Mesenchymal stem cell (in vitro differentiated cells and primary cell): ENCODE measurements around the gene RCAN1.

ENCODE experiments used
- DNase-seq: peaks from one replicate; pipeline ENCODE4 v3.0.0-alpha.2; 2013
- H2AFZ ChIP-seq: one replicate; pipeline ENCODE4 v1.6.1; 2013; ENCODE audit warnings: low read depth, mild to moderate bottlenecking, control low read depth, inconsistent platforms, low read length, moderate library complexity
- H2AK5ac ChIP-seq: 2 replicates; pipeline ENCODE4 v1.6.1; 2013; ENCODE audit warnings: low read length, moderate library complexity, mild to moderate bottlenecking, inconsistent platforms; ENCODE audit not compliant: severe bottlenecking
- H2BK120ac ChIP-seq: one replicate; pipeline ENCODE4 v1.6.1; 2013; ENCODE audit warnings: low read depth, mild to moderate bottlenecking, inconsistent platforms, low read length, moderate library complexity
- H2BK12ac ChIP-seq, 2 experiments: one replicate each; pipeline ENCODE4 v1.6.1; 2013; ENCODE audit warnings: inconsistent platforms in 2 of 2, low read length in 2 of 2, mild to moderate bottlenecking in 2 of 2, moderate library complexity in 2 of 2, control low read depth in 1 of 2
- H2BK15ac ChIP-seq: one replicate; pipeline ENCODE4 v1.6.1; 2013; ENCODE audit warnings: mild to moderate bottlenecking, low read depth, inconsistent platforms; ENCODE audit not compliant: poor library complexity, severe bottlenecking
- H2BK5ac ChIP-seq: 2 replicates; pipeline ENCODE4 v1.6.1; 2013; ENCODE audit warnings: low read depth, mild to moderate bottlenecking, low read length, control low read depth, inconsistent platforms; ENCODE audit not compliant: poor library complexity, severe bottlenecking
- H3K14ac ChIP-seq, 2 experiments: one replicate each; pipeline ENCODE4 v1.6.1; 2013; ENCODE audit warnings: inconsistent platforms in 2 of 2, low read length in 2 of 2, control low read depth in 1 of 2, mild to moderate bottlenecking in 1 of 2, moderate library complexity in 1 of 2
- H3K18ac ChIP-seq, 2 experiments: one replicate each; pipeline ENCODE4 v1.6.1; 2013; ENCODE audit warnings: inconsistent platforms in 2 of 2, low read length in 2 of 2, control low read depth in 1 of 2, low read depth in 1 of 2, mild to moderate bottlenecking in 1 of 2
- H3K23ac ChIP-seq, 2 experiments: one replicate each; pipeline ENCODE4 v1.6.1; 2013; ENCODE audit warnings: inconsistent platforms in 2 of 2, low read length in 2 of 2, mild to moderate bottlenecking in 2 of 2, moderate library complexity in 2 of 2, control low read depth in 1 of 2
- H3K27ac ChIP-seq: 2 replicates; pipeline ENCODE4 v1.5.1; 2013; ENCODE audit warnings: mild to moderate bottlenecking, moderate library complexity, low read length, control low read depth, inconsistent platforms; ENCODE audit not compliant: poor library complexity, severe bottlenecking
- H3K27me3 ChIP-seq, 2 experiments: 2 replicates each; pipeline versions ENCODE4 v1.6.1 to v1.7.0; 2013; ENCODE audit warnings: low read length in 2 of 2, mild to moderate bottlenecking in 2 of 2, moderate library complexity in 2 of 2, control low read depth in 1 of 2, inconsistent platforms in 1 of 2; ENCODE audit not compliant: control insufficient read depth in 1 of 2, insufficient read depth in 1 of 2
- H3K36me3 ChIP-seq, 2 experiments: 2 replicates each; pipeline versions ENCODE4 v1.6.1 to v1.7.0; 2013; ENCODE audit warnings: low read length in 2 of 2, control low read depth in 1 of 2, inconsistent platforms in 1 of 2, low read depth in 1 of 2, mild to moderate bottlenecking in 1 of 2; ENCODE audit not compliant: insufficient read depth in 2 of 2, control insufficient read depth in 1 of 2
- H3K4ac ChIP-seq, 2 experiments: one replicate each; pipeline ENCODE4 v1.6.1; 2013; ENCODE audit warnings: inconsistent platforms in 2 of 2, low read length in 2 of 2, mild to moderate bottlenecking in 2 of 2, moderate library complexity in 2 of 2, control low read depth in 1 of 2, low read depth in 1 of 2
- H3K4me1 ChIP-seq: 2 replicates; pipeline ENCODE4 v1.6.1; 2013; ENCODE audit warnings: low read depth, low read length, control low read depth; ENCODE audit not compliant: control insufficient read depth, insufficient read depth
- H3K4me2 ChIP-seq: 2 replicates; pipeline ENCODE4 v1.6.1; 2013; ENCODE audit warnings: low read length, mild to moderate bottlenecking, inconsistent platforms; ENCODE audit not compliant: poor library complexity, severe bottlenecking
- H3K4me3 ChIP-seq, 2 experiments: 2 replicates each; pipeline versions ENCODE4 v1.5.1 to v1.7.0; 2013; ENCODE audit warnings: low read length in 2 of 2, mild to moderate bottlenecking in 2 of 2, control low read depth in 1 of 2, low read depth in 1 of 2; ENCODE audit not compliant: insufficient read depth in 1 of 2
- H3K79me1 ChIP-seq: replicated peaks from 2 replicates; pipeline ENCODE4 v1.6.1; 2013; ENCODE audit warnings: mild to moderate bottlenecking, control low read depth, low read length, inconsistent platforms; ENCODE audit not compliant: poor library complexity, severe bottlenecking
- H3K9ac ChIP-seq: 2 replicates; pipeline ENCODE4 v1.7.0; 2013; ENCODE audit warnings: mild to moderate bottlenecking, low read length, moderate library complexity
- H3K9me3 ChIP-seq: 2 replicates; pipeline ENCODE4 v1.7.0; 2013; ENCODE audit warnings: mild to moderate bottlenecking, low read length; ENCODE audit not compliant: control insufficient read depth
- H4K8ac ChIP-seq: one replicate; pipeline ENCODE4 v1.6.1; 2013; ENCODE audit warnings: inconsistent platforms, mild to moderate bottlenecking, low read length, moderate library complexity
- H4K91ac ChIP-seq: one replicate; pipeline ENCODE4 v1.6.1; 2013; ENCODE audit warnings: mild to moderate bottlenecking, low read length, inconsistent platforms
- WGBS: methylation state at CpG from one replicate; pipeline ENCODE4 v1.1.7; 2013; ENCODE audit warnings: mixed read lengths; 5-methylcytosine and 5-hydroxymethylcytosine counted together

Gene RCAN1

GRCh38 chr21:34552360-34553098, 62.4 kb downstream of the RCAN1 start:
- H2BK120ac ChIP-seq = no peak overlapping the region
- no peak overlapping the region for H3K23ac ChIP-seq
- peak overlapping the region in 1 of 2 experiments; percentile 69 for H3K4me3 ChIP-seq
- H2BK5ac ChIP-seq = peak overlapping the region; percentile 67
- 89% methylated on average over 6 of the region's 7 CpGs for WGBS
- H3K4ac ChIP-seq = no peak overlapping the region
- H3K79me1 ChIP-seq = peaks cover 12% of the 10 kb centered on the region
- H3K9me3 ChIP-seq = no peaks in the 10 kb centered on the region
- no peak overlapping the region for H2BK15ac ChIP-seq
- peak overlapping the region; percentile 92 for H3K9ac ChIP-seq
- peak overlapping the region; percentile 40 for H3K4me2 ChIP-seq
- no peak overlapping the region for H2AFZ ChIP-seq
- H3K27me3 ChIP-seq = no peaks in the 10 kb centered on the region
- H4K91ac ChIP-seq = no peak overlapping the region
- H2AK5ac ChIP-seq = peak overlapping the region; percentile 43
- peak overlapping the region; percentile 63 for H3K27ac ChIP-seq
- H2BK12ac ChIP-seq = no peak overlapping the region
- H3K4me1 ChIP-seq = peaks cover 4% of the 10 kb centered on the region
- H3K14ac ChIP-seq = no peak overlapping the region
- H4K8ac ChIP-seq = no peak overlapping the region
- DNase-seq = peak; percentile 19
- no peaks in the 10 kb centered on the region for H3K36me3 ChIP-seq
- no peak overlapping the region for H3K18ac ChIP-seq

GRCh38 chr21:34550182-34550799, 64.6 kb downstream of the RCAN1 start:
- Histone ChIP-seq H2AFZ (no peak overlapping the region), H2AK5ac (no peak overlapping the region), H3K4ac (no peak overlapping the region), H2BK12ac (no peak overlapping the region), H3K79me1 (peaks cover 14% of the 10 kb centered on the region), H2BK5ac (no peak overlapping the region), H3K27me3 (no peaks in the 10 kb centered on the region), H3K23ac (no peak overlapping the region), H3K27ac (no peak overlapping the region), H3K36me3 (no peaks in the 10 kb centered on the region), H3K4me1 (peaks cover 9% of the 10 kb centered on the region), H4K91ac (no peak overlapping the region), H3K4me3 (no peak overlapping the region), H4K8ac (no peak overlapping the region), H3K18ac (no peak overlapping the region), H3K4me2 (no peak overlapping the region), H3K9ac (no peak overlapping the region), H3K14ac (no peak overlapping the region), H2BK15ac (no peak overlapping the region), H2BK120ac (no peak overlapping the region), H3K9me3 (no peaks in the 10 kb centered on the region)
- DNase-seq = no peak
- WGBS = 94% methylated on average over 2 of the region's 2 CpGs

GRCh38 chr21:34548781-34549376, 66.0 kb downstream of the RCAN1 start:
- Histone ChIP-seq H3K4me1 (peaks cover 16% of the 10 kb centered on the region), H3K27ac (no peak overlapping the region), H2BK15ac (no peak overlapping the region), H3K9me3 (no peaks in the 10 kb centered on the region), H3K14ac (peak overlapping the region in 1 of 2 experiments; percentile 23), H2AK5ac (no peak overlapping the region), H3K36me3 (no peaks in the 10 kb centered on the region), H3K9ac (no peak overlapping the region), H3K4ac (no peak overlapping the region), H2AFZ (no peak overlapping the region), H2BK120ac (no peak overlapping the region), H2BK5ac (no peak overlapping the region), H3K23ac (no peak overlapping the region), H3K79me1 (peaks cover 16% of the 10 kb centered on the region), H3K27me3 (no peaks in the 10 kb centered on the region), H3K18ac (no peak overlapping the region), H3K4me2 (no peak overlapping the region), H2BK12ac (peak overlapping the region in 1 of 2 experiments; percentile 4), H3K4me3 (no peak overlapping the region), H4K8ac (no peak overlapping the region), H4K91ac (no peak overlapping the region)
- no peak for DNase-seq
- 93% methylated on average over 9 of the region's 11 CpGs for WGBS

GRCh38 chr21:34546542-34546941, 68.4 kb downstream of the RCAN1 start:
- Histone ChIP-seq H3K4me2 (no peak overlapping the region), H3K9ac (no peak overlapping the region), H4K91ac (no peak overlapping the region), H3K14ac (no peak overlapping the region), H2BK5ac (no peak overlapping the region), H2BK12ac (no peak overlapping the region), H3K4me3 (no peak overlapping the region), H2AK5ac (peak overlapping the region; percentile 71), H4K8ac (no peak overlapping the region), H3K36me3 (no peaks in the 10 kb centered on the region), H3K27me3 (no peaks in the 10 kb centered on the region), H3K27ac (peak overlapping the region; percentile 5), H2BK15ac (no peak overlapping the region), H3K4ac (peak overlapping the region in 1 of 2 experiments; percentile 3), H2AFZ (no peak overlapping the region), H3K9me3 (peaks cover 2% of the 10 kb centered on the region), H3K23ac (no peak overlapping the region), H3K79me1 (peaks cover 11% of the 10 kb centered on the region), H2BK120ac (no peak overlapping the region), H3K18ac (no peak overlapping the region), H3K4me1 (peaks cover 16% of the 10 kb centered on the region)
- DNase-seq = no peak
- 88% methylated on average over 4 of the region's 6 CpGs for WGBS
